Measurements from ENCODE around the gene DPPA2. TPM values are rescaled to one million over a fixed set of nuclear protein-coding genes. Genes with fewer than 3 reads are reported as not detected.

The DPPA2 gene
- total RNA-seq, 1 experiment from 2014 or later = not detected

GRCh38 chr3:109330405-109330804 lies 14.1 kb upstream of the DPPA2 start:
- CTCF ChIA-PET = no interaction called here
- POLR2A ChIA-PET (ENCODE audit: unreplicated experiment) = no interaction called here
- Histone ChIP-seq H3K4me1 (replicated peaks; ENCODE audit: insufficient read depth) (no peaks in the 10 kb centered on the region), H3K9me2 (ENCODE audit: insufficient read depth) (no peaks in the 10 kb centered on the region), H3K4me3 (no peak overlapping the region), H2AFZ (no peak overlapping the region), H3K4me2 (no peak overlapping the region), H3K9me3 (ENCODE audit: insufficient read depth, low read depth) (no peaks in the 10 kb centered on the region), H4K20me1 (ENCODE audit: insufficient read depth) (no peaks in the 10 kb centered on the region), H3K36me3 (ENCODE audit: low read depth) (no peaks in the 10 kb centered on the region), H3K27me3 (ENCODE audit: insufficient read depth, low read depth) (peaks cover 33% of the 10 kb centered on the region), H3F3A (ENCODE audit: insufficient read depth, low read depth) (no peaks in the 10 kb centered on the region), H3K27ac (no peak overlapping the region), H3K79me2 (ENCODE audit: low read depth) (no peaks in the 10 kb centered on the region)
- intact Hi-C loops (cut with micrococcal nuclease; ENCODE audit: unreplicated experiment) = no loop called here
- TF ChIP-seq CTCF (conservative IDR thresholded peaks at IDR 0.05) (no peak), EZH2 (IDR thresholded peaks at IDR 0.05; ENCODE audit: low read depth) (no peak)
- no peak for DNase-seq
- no TSS peak for BruUV-seq (replicated peaks)

- Histone ChIP-seq H3K27me3 (ENCODE audit: insufficient read depth, low read depth) (peaks cover 39% of the 10 kb centered on the region), H4K20me1 (ENCODE audit: insufficient read depth) (no peaks in the 10 kb centered on the region), H3K36me3 (ENCODE audit: low read depth) (no peaks in the 10 kb centered on the region), H3K4me1 (replicated peaks; ENCODE audit: insufficient read depth) (no peaks in the 10 kb centered on the region), H3K4me2 (no peak overlapping the region), H2AFZ (no peak overlapping the region), H3K79me2 (ENCODE audit: low read depth) (no peaks in the 10 kb centered on the region), H3F3A (ENCODE audit: insufficient read depth, low read depth) (no peaks in the 10 kb centered on the region), H3K27ac (no peak overlapping the region), H3K9me2 (ENCODE audit: insufficient read depth) (no peaks in the 10 kb centered on the region), H3K4me3 (no peak overlapping the region), H3K9me3 (ENCODE audit: insufficient read depth, low read depth) (no peaks in the 10 kb centered on the region)
- intact Hi-C loops (cut with micrococcal nuclease; ENCODE audit: unreplicated experiment) = no loop called here
- ChIA-PET POLR2A (ENCODE audit: unreplicated experiment) (no interaction called here), CTCF (no interaction called here)
- DNase-seq = no peak
- TF ChIP-seq EZH2 (IDR thresholded peaks at IDR 0.05; ENCODE audit: low read depth) (no peak), CTCF (conservative IDR thresholded peaks at IDR 0.05) (no peak)
- no TSS peak for BruUV-seq (replicated peaks)
Measured at GRCh38 chr3:109328202-109328601, 11.9 kb upstream of the DPPA2 start.

GRCh38 chr3:109325657-109326056 lies 9.3 kb upstream of the DPPA2 start:
- peaks cover 39% of the 10 kb centered on the region for H3K27me3 ChIP-seq (ENCODE audit: insufficient read depth, low read depth)
- H3F3A ChIP-seq (ENCODE audit: insufficient read depth, low read depth) = no peaks in the 10 kb centered on the region
- no peaks in the 10 kb centered on the region for H3K4me1 ChIP-seq (replicated peaks; ENCODE audit: insufficient read depth)
- no peaks in the 10 kb centered on the region for H3K9me3 ChIP-seq (ENCODE audit: insufficient read depth, low read depth)
- H4K20me1 ChIP-seq (ENCODE audit: insufficient read depth) = no peaks in the 10 kb centered on the region
- intact Hi-C loops (cut with micrococcal nuclease; ENCODE audit: unreplicated experiment) = no loop called here
- no peak overlapping the region for H3K27ac ChIP-seq
- CTCF ChIA-PET = no interaction called here
- no peaks in the 10 kb centered on the region for H3K9me2 ChIP-seq (ENCODE audit: insufficient read depth)
- no peaks in the 10 kb centered on the region for H3K36me3 ChIP-seq (ENCODE audit: low read depth)
- H3K4me2 ChIP-seq = no peak overlapping the region
- TF ChIP-seq EZH2 (IDR thresholded peaks at IDR 0.05; ENCODE audit: low read depth) (no peak), CTCF (conservative IDR thresholded peaks at IDR 0.05) (no peak)
- H3K4me3 ChIP-seq = no peak overlapping the region
- no TSS peak for BruUV-seq (replicated peaks)
- POLR2A ChIA-PET (ENCODE audit: unreplicated experiment) = no interaction called here
- no peak for DNase-seq
- no peaks in the 10 kb centered on the region for H3K79me2 ChIP-seq (ENCODE audit: low read depth)
- no peak overlapping the region for H2AFZ ChIP-seq

Measured in PC-9 (cell line).